Measurements from ENCODE around the gene ZNF841.
"Not testable (repeated sequence)": the region's sequence is repeated elsewhere in the genome, so short reads cannot be mapped to it uniquely, and the experiment has no call there.

The ZNF841 gene

DNA sequence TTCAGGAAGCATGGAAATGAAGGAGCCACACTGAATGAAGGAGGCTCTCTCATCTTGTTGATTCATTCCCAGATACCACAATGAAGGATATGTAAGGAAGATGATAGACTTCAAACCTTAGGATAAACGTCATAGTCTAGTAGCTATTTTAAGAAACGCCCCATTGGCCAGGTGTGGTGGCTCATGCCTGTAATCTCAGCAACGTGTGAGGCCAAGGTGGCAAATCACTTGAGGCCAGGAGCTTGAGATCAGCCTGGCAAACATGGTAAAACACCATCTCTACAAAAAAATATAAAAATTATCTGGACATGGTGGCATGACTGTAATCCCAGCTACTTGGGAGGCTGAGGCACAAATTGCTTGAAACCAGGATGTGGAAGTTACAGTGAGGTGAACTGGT lies 17.1 kb upstream of the ZNF841 start:
- FAIRE-seq, result no peak
- TF ChIP-seq POLR2A (IDR thresholded peaks at IDR 0.05; ENCODE audit: low read depth, low read length) (no peak), TAF1 (IDR thresholded peaks at IDR 0.05; ENCODE audit: borderline replicate concordance, low read depth, low read length) (no peak), POLR2AphosphoS5 (IDR thresholded peaks at IDR 0.05; ENCODE audit: low read depth, low read length) (no peak)

DNA sequence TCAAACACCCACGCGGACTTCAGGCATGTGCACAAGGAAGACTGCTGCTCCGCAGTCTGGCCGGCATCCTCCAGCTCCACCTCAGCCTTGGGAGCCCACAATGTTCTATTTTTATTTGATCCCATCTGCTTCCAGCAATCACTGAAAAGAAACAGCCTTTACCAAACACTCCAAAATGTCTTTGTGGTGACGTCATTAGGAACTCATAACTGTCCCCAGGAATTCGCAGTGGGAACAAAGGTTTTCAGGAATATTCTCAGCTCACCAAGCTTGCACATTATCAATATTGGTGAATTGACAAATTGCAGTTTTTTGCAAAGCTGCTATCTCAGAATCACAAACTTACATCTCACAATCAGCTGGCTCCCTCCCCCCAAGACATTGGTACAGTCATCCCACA lies 15.2 kb upstream of the ZNF841 start:
- DNase-seq (ENCODE audit: insufficient read length) (no peak), FAIRE-seq (no peak)
- TF ChIP-seq TAF1 (IDR thresholded peaks at IDR 0.05; ENCODE audit: borderline replicate concordance, low read depth, low read length) (no peak), POLR2A (IDR thresholded peaks at IDR 0.05; ENCODE audit: low read depth, low read length) (no peak), POLR2AphosphoS5 (IDR thresholded peaks at IDR 0.05; ENCODE audit: low read depth, low read length) (no peak)

More for the DNA sequence above, 17.1 kb upstream of the ZNF841 start:
- DNase-seq (ENCODE audit: insufficient read length), result no peak

DNA sequence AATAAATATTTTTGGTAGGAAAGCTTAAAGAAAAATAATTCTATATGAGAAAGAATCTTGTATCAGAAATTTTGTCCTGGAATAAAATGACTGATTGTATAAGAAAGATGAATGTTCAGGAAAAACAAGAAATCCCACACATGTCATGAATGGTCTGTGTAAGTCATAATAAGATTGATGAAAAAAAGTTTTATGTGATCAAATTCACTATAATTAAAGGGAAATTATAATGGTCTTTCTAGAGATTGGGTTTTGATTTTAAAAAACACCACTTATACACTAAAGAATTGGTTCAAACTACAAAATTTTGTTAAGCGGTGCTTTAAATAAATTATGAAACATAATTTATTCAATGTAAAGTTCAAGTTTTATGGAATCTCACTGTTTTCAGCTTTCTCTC lies 7.2 kb upstream of the ZNF841 start:
- TF ChIP-seq TAF1 (IDR thresholded peaks at IDR 0.05; ENCODE audit: borderline replicate concordance, low read depth, low read length), result no peak
- no peak for FAIRE-seq

GRCh38 chr19:52101866-52102562 lies 6.4 kb upstream of the ZNF841 start:
- FAIRE-seq, result no peak
- DNase-seq (ENCODE audit: insufficient read length), result no peak
- no peak for TF ChIP-seq POLR2A (IDR thresholded peaks at IDR 0.05; ENCODE audit: low read depth, low read length)
- no peak for TF ChIP-seq TAF1 (IDR thresholded peaks at IDR 0.05; ENCODE audit: borderline replicate concordance, low read depth, low read length)
- TF ChIP-seq POLR2AphosphoS5 (IDR thresholded peaks at IDR 0.05; ENCODE audit: low read depth, low read length), result no peak

More for the DNA sequence above, 7.2 kb upstream of the ZNF841 start:
- no peak for DNase-seq (ENCODE audit: insufficient read length)

GRCh38 chr19:52099497-52100138 lies 4.1 kb upstream of the ZNF841 start:
- no peak for DNase-seq (ENCODE audit: insufficient read length)
- no peak for FAIRE-seq

GRCh38 chr19:52096416-52096815 lies 851 bp upstream of the ZNF841 start:
- not testable (repeated sequence) for FAIRE-seq; DNase-seq (ENCODE audit: insufficient read length)

More at GRCh38 chr19:52099497-52100138, 4.1 kb upstream of the ZNF841 start:
- TF ChIP-seq TAF1 (IDR thresholded peaks at IDR 0.05; ENCODE audit: borderline replicate concordance, low read depth, low read length) (no peak), POLR2A (IDR thresholded peaks at IDR 0.05; ENCODE audit: low read depth, low read length) (no peak), POLR2AphosphoS5 (IDR thresholded peaks at IDR 0.05; ENCODE audit: low read depth, low read length) (no peak)

- FAIRE-seq, result no peak
- TF ChIP-seq POLR2AphosphoS5 (IDR thresholded peaks at IDR 0.05; ENCODE audit: low read depth, low read length) (no peak), TAF1 (IDR thresholded peaks at IDR 0.05; ENCODE audit: borderline replicate concordance, low read depth, low read length) (no peak), POLR2A (IDR thresholded peaks at IDR 0.05; ENCODE audit: low read depth, low read length) (no peak)
- DNase-seq (ENCODE audit: insufficient read length), result no peak
Measured at GRCh38 chr19:52094526-52095130, 937 bp downstream of the ZNF841 start.

- FAIRE-seq, result no peak
- no peak for DNase-seq (ENCODE audit: insufficient read length)
- TF ChIP-seq POLR2AphosphoS5 (IDR thresholded peaks at IDR 0.05; ENCODE audit: low read depth, low read length) (no peak), TAF1 (IDR thresholded peaks at IDR 0.05; ENCODE audit: borderline replicate concordance, low read depth, low read length) (no peak), POLR2A (IDR thresholded peaks at IDR 0.05; ENCODE audit: low read depth, low read length) (no peak)
Measured at GRCh38 chr19:52086481-52086880, 9.1 kb downstream of the ZNF841 start.

GRCh38 chr19:52070496-52070895 lies 25.1 kb downstream of the ZNF841 start:
- TF ChIP-seq POLR2AphosphoS5 (IDR thresholded peaks at IDR 0.05; ENCODE audit: low read depth, low read length) (no peak), POLR2A (IDR thresholded peaks at IDR 0.05; ENCODE audit: low read depth, low read length) (no peak), TAF1 (IDR thresholded peaks at IDR 0.05; ENCODE audit: borderline replicate concordance, low read depth, low read length) (no peak)

DNA sequence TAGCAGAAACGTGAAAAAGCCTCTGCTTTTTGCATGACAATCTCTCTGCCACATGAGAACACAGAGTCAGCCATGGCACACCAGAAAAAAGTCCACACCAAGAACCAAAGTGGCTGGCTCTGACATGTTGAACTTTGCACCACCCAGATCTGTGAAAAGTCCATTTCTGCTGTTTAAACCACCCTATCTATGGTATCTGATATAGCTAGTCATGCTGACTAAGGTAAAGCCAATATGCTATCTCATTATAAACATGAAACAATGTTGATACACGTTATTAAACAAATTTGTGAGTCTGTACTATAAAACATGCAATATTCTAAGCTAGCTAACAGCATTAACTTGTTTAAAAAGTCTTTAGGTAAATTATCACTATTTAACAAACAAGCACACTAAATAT lies 25.9 kb downstream of the ZNF841 start:
- no peak for TF ChIP-seq TAF1 (IDR thresholded peaks at IDR 0.05; ENCODE audit: borderline replicate concordance, low read depth, low read length)
- TF ChIP-seq POLR2AphosphoS5 (IDR thresholded peaks at IDR 0.05; ENCODE audit: low read depth, low read length), result no peak
- no peak for TF ChIP-seq POLR2A (IDR thresholded peaks at IDR 0.05; ENCODE audit: low read depth, low read length)
- no peak for FAIRE-seq
- no peak for DNase-seq (ENCODE audit: insufficient read length)

More at GRCh38 chr19:52070496-52070895, 25.1 kb downstream of the ZNF841 start:
- no peak for FAIRE-seq
- DNase-seq (ENCODE audit: insufficient read length), result no peak

DNA sequence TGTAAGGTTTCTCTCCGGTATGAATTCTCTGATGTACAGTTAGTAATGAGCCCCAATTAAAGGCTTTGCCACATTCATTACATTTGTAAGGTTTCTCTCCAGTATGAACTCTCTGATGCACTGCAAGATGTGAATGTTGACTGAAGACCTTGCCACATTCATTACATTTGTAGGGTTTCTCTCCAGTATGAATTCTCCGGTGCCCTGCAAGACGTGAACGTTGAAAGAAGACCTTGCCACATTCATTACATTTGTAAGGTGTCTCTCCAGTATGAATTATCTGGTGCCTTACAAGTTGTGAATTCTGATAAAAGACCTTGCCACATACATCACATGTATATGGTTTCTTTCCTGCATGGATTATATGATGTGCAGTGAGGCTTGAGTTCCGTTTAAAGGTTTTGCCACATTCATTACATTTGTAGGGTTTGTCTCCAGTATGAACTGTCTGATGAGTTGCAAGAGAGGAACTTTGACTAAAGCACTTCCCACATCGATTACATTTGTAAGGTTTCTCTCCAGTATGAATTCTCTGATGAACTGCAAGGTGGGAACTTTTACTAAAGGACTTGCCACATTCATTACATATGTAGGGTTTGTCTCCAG lies 29.2 kb downstream of the ZNF841 start:
- no peak for DNase-seq (ENCODE audit: insufficient read length)
- no peak for FAIRE-seq
- no peak for TF ChIP-seq TAF1 (IDR thresholded peaks at IDR 0.05; ENCODE audit: borderline replicate concordance, low read depth, low read length)
- no peak for TF ChIP-seq POLR2AphosphoS5 (IDR thresholded peaks at IDR 0.05; ENCODE audit: low read depth, low read length)
- no peak for TF ChIP-seq POLR2A (IDR thresholded peaks at IDR 0.05; ENCODE audit: low read depth, low read length)

- FAIRE-seq (no peak), DNase-seq (ENCODE audit: insufficient read length) (no peak)
- TF ChIP-seq POLR2AphosphoS5 (IDR thresholded peaks at IDR 0.05; ENCODE audit: low read depth, low read length) (no peak), POLR2A (IDR thresholded peaks at IDR 0.05; ENCODE audit: low read depth, low read length) (no peak), TAF1 (IDR thresholded peaks at IDR 0.05; ENCODE audit: borderline replicate concordance, low read depth, low read length) (no peak)
Measured at GRCh38 chr19:52065399-52065798, 30.2 kb downstream of the ZNF841 start.

GRCh38 chr19:52056480-52056879 lies 39.1 kb downstream of the ZNF841 start:
- DNase-seq (ENCODE audit: insufficient read length); FAIRE-seq: not testable (repeated sequence)

- DNase-seq (ENCODE audit: insufficient read length); FAIRE-seq: not testable (repeated sequence)
Measured at GRCh38 chr19:52051736-52052135, 43.8 kb downstream of the ZNF841 start.

Data from GM12892 (cell line).